HG03097 (cell line): Measurements from ENCODE around the gene GPC1.

ENCODE experiments used
- ATAC-seq: cut with Tn5 transposase; IDR thresholded peaks from one replicate; pipeline ENCODE4 v1.9.1; 2021; ENCODE audit not compliant: unreplicated experiment, low FRiP score

The GPC1 gene

GRCh38 chr2:240440704-240441320 is 5.3 kb downstream of the GPC1 start:
- ATAC-seq = no peak

GRCh38 chr2:240441326-240441992 is 6.0 kb downstream of the GPC1 start:
- ATAC-seq = no peak

GRCh38 chr2:240441993-240442411 is 6.5 kb downstream of the GPC1 start:
- ATAC-seq = no peak

GRCh38 chr2:240442891-240443715 is 7.6 kb downstream of the GPC1 start:
- ATAC-seq = no peak

- no peak for ATAC-seq
Measured at GRCh38 chr2:240443891-240444301, 8.4 kb downstream of the GPC1 start.

GRCh38 chr2:240444464-240444863 is 9.0 kb downstream of the GPC1 start:
- ATAC-seq = no peak

- ATAC-seq = no peak
Measured at GRCh38 chr2:240445961-240446663, 10.6 kb downstream of the GPC1 start.

GRCh38 chr2:240446664-240447175 is 11.3 kb downstream of the GPC1 start:
- ATAC-seq = no peak

GRCh38 chr2:240447331-240447730 is 11.9 kb downstream of the GPC1 start:
- ATAC-seq = no peak

- ATAC-seq = no peak
Measured at GRCh38 chr2:240447934-240448333, 12.5 kb downstream of the GPC1 start.

GRCh38 chr2:240448387-240449274 is 13.2 kb downstream of the GPC1 start:
- ATAC-seq = no peak

GRCh38 chr2:240449764-240450531 is 14.5 kb downstream of the GPC1 start:
- ATAC-seq = no peak

GRCh38 chr2:240450532-240451107 is 15.2 kb downstream of the GPC1 start:
- ATAC-seq = no peak

- no peak for ATAC-seq
Measured at GRCh38 chr2:240451108-240451611, 15.7 kb downstream of the GPC1 start.

GRCh38 chr2:240451791-240452461 is 16.5 kb downstream of the GPC1 start:
- ATAC-seq = no peak

- ATAC-seq = no peak
Measured at GRCh38 chr2:240452462-240453256, 17.2 kb downstream of the GPC1 start.

GRCh38 chr2:240453461-240454105 is 18.1 kb downstream of the GPC1 start:
- ATAC-seq = no peak
